NOMO-1 (cell line): ENCODE measurements around the gene STAT2.
A peak's percentile ranks its signal among the peaks of the same experiment; 100 is the strongest.
"Not testable (repeated sequence)": the region's sequence is repeated elsewhere in the genome, so short reads cannot be mapped to it uniquely, and the experiment has no call there.

ENCODE experiments used
- DNase-seq, 2 experiments: peaks; one replicate each; lab custom pipeline; 2025; ENCODE audit not compliant: unreplicated experiment in 2 of 2; lab: John Stamatoyannopoulos, UW

STAT2 gene

GRCh38 chr12:56359851-56360767, at the start of gene STAT2:
STAT2 (minus strand) TSS chr12:56360107; CDS start chr12:56356571, 3,536 bp downstream.
- DNase-seq, result peak; percentile 99 to 100

- DNase-seq, result no peak
Measured at GRCh38 chr12:56408799-56409417, 49.0 kb upstream of the STAT2 start.

GRCh38 chr12:56404227-56404626, 44.3 kb upstream of the STAT2 start:
- DNase-seq, result not testable (repeated sequence)

GRCh38 chr12:56401612-56402011, 41.7 kb upstream of the STAT2 start:
- not testable (repeated sequence) for DNase-seq

GRCh38 chr12:56401125-56401524, 41.2 kb upstream of the STAT2 start:
- DNase-seq, result not testable (repeated sequence)

GRCh38 chr12:56399466-56399865, 39.6 kb upstream of the STAT2 start:
- DNase-seq, result not testable (repeated sequence)

- DNase-seq, result no peak
Measured at GRCh38 chr12:56398324-56398723, 38.4 kb upstream of the STAT2 start.

- DNase-seq, result no peak
Measured at GRCh38 chr12:56392331-56392730, 32.4 kb upstream of the STAT2 start.

GRCh38 chr12:56391721-56392120, 31.8 kb upstream of the STAT2 start:
- no peak for DNase-seq

GRCh38 chr12:56389412-56389811, 29.5 kb upstream of the STAT2 start:
- DNase-seq, result no peak

GRCh38 chr12:56387152-56387736, 27.3 kb upstream of the STAT2 start:
- DNase-seq, result no peak

GRCh38 chr12:56385873-56386272, 26.0 kb upstream of the STAT2 start:
- DNase-seq, result no peak

- DNase-seq, result no peak
Measured at GRCh38 chr12:56382611-56383010, 22.7 kb upstream of the STAT2 start.

- DNase-seq, result no peak
Measured at GRCh38 chr12:56377989-56378316, 18.0 kb upstream of the STAT2 start.

GRCh38 chr12:56377310-56377988, 17.5 kb upstream of the STAT2 start:
- DNase-seq, result no peak

- peak; percentile 11 to 31 for DNase-seq
Measured at GRCh38 chr12:56375598-56376434, 15.9 kb upstream of the STAT2 start.

GRCh38 chr12:56374726-56375597, 15.1 kb upstream of the STAT2 start:
- DNase-seq, result peak in 1 of 2 experiments; percentile 37

GRCh38 chr12:56373515-56373914, 13.6 kb upstream of the STAT2 start:
- DNase-seq, result no peak

- no peak for DNase-seq
Measured at GRCh38 chr12:56366948-56367347, 7.0 kb upstream of the STAT2 start.
